DMS53 treated with DMSO at 0.1 percent for 48 hours (cell line): ENCODE results near the gene PPP1CC.
"Not testable (repeated sequence)": the region's sequence is repeated elsewhere in the genome, so short reads cannot be mapped to it uniquely, and the experiment has no call there.

ENCODE experiments used
- DNase-seq: peaks from one replicate; lab custom pipeline; 2025; ENCODE audit not compliant: unreplicated experiment; lab: John Stamatoyannopoulos, UW

The PPP1CC gene

GRCh38 chr12:110756611-110757010 lies 13.9 kb upstream of the PPP1CC start:
- no peak for DNase-seq

- no peak for DNase-seq
These were observed 11.6 kb upstream of the PPP1CC start for GRCh38 chr12:110754101-110754793.

- no peak for DNase-seq
These were observed 8.2 kb upstream of the PPP1CC start for GRCh38 chr12:110750784-110751461.

DNA sequence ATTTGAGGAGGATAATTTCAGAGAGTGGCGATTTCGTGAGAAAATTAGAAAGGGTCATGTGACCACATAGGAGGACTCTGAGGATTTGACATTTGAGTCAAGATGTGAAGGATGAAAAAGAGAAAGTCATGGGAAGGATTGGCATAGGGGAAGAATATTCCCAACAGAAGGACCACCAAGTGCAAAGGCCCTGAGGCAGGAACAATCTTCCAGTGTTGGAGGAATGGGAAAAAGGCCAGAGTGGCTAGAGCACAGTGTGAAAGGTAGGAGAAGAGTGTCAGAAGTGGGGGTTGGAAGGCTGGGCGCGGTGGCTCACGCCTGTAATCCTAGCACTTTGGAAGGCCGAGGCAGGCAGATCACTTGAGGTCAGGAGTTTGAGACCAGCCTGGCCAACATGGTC lies 3.9 kb upstream of the PPP1CC start:
- no peak for DNase-seq

- no peak for DNase-seq
These were observed 3.0 kb upstream of the PPP1CC start for GRCh38 chr12:110745542-110746284.

- no peak for DNase-seq
These were observed 2.0 kb upstream of the PPP1CC start for GRCh38 chr12:110744601-110745264.

- DNase-seq, result no peak
These were observed 1.5 kb upstream of the PPP1CC start for GRCh38 chr12:110744151-110744571.

DNA sequence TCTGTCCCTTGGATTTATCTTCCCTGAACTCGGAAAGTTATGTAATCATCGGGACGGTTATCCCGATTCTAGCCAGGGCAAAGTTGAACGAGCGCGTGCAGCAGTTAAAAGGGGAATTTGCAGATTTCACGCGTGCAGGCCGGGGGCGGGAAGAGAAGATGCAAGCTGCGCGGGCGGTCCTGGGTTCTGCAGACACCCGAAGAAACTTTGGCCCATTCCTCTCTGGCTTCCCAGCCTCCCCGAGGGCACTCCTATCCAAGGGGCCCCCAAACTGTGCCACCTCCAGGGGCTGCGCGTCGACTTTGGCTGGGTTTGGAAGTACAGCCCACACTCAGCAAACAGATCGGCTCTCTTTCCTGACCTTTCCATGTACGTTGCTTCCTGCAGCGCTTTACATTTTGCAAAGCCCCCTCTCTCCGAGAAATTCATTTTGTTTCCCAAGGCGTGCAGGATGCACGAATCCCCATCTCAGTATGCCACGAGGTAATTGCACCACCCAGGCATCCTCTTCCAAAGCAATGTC lies 941 bp upstream of the PPP1CC start:
- DNase-seq, result no peak

- no peak for DNase-seq
These were observed 484 bp downstream of the PPP1CC start for GRCh38 chr12:110742096-110742717.

DNA sequence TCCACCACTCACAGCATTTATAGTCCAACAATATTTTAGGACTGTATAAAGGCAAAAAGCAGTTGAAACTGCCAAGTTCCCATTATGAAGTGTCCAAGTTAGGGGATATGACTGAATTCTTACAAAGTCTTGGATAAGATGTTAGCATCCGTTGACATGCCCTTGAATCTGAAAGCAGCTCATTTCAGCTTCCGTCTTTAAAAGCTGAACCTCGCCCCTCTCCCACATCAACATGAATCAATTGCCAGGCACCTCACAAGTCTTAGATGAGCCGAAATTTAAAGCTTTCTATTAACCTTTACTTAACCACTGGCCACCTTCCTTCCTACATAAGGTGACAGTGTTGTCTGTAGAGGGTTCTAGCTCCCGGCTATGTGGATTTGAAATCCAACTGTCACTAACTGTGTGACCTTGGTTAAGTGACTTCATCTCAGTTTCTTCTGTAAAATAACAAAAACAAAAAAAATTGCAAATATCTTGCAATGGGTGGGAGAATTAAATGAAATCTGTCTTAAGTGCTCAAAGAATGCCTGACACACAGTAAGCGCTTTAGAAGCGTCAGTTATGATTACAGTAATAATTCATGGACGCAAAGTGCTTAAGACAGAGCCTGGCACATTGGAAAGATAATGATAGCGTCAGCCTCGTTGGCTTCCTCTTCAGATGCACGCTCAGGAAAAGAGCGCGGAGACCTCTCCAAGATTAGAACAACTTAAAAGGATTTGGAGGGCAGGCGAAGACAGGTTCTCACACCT lies 1.2 kb downstream of the PPP1CC start:
- DNase-seq, result peak; percentile 30

- DNase-seq, result no peak
These were observed 2.8 kb downstream of the PPP1CC start for GRCh38 chr12:110739894-110740293.

- no peak for DNase-seq
These were observed 3.2 kb downstream of the PPP1CC start for GRCh38 chr12:110739488-110739887.

- no peak for DNase-seq
These were observed 5.2 kb downstream of the PPP1CC start for GRCh38 chr12:110737532-110737931.

- DNase-seq, result not testable (repeated sequence)
These were observed 5.7 kb downstream of the PPP1CC start for GRCh38 chr12:110737016-110737415.

DNA sequence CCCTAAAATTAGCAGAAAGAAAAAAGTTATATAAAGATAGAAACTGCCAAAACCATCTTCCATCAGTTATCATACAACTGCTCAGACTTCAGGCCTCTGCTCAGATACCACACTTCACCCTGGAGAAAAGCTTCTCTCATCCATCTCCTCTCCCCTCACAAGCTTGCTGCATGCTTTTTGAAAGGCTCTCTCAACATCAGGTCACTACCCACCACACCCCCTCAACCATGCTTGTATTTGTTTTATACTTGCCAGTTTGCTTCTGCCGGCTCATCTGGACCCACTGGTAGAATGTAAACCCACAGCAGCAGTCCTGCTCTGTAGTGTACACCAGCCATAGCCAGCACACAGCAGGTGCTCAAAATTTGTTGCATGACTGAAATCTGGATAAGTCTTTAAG lies 8.8 kb downstream of the PPP1CC start:
- DNase-seq, result peak; percentile 17

- no peak for DNase-seq
These were observed 9.5 kb downstream of the PPP1CC start for GRCh38 chr12:110733089-110733715.

- no peak for DNase-seq
These were observed 10.1 kb downstream of the PPP1CC start for GRCh38 chr12:110732572-110732971.

DNA sequence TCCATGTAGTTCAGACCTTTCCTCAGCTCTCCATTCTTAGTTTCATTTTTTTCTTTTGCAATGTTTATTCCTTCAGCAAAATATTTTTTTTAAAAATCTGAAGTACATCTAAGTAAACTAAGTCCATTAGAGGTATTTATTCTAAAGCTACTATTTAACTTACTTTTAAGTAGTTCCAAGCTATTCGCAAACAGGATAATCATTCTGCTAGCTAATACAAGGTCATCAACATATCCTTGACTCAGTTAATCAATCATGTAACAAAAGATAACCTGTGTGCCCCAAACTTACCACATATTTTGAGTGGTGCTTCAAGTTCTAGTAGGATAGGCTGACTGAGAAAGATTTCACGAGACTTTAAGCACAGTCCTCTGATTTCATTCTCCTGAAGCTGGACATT lies 11.2 kb downstream of the PPP1CC start:
- no peak for DNase-seq

- no peak for DNase-seq
These were observed 14.1 kb downstream of the PPP1CC start for GRCh38 chr12:110728628-110729027.
